ENCODE results near the gene KARS1.

DNA sequence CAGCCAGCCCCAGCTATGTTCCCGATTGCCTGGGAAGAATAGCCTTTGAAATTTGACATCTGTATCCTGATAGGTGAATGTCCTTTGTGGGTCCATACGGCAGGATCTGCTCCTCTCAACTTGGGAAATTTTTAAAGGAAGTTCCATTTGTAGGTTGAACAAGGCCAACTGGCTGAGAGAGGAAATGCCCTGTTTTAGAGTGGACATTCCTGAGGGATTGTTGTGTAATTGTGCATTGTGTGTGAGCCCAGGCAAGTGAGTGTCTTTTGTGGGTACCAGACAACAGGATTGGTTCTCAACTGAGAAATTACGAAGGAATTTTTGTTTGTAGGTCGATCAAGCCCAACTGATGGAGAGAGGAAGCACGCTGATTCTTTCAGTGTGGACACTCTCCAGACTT lies 31.9 kb upstream of the KARS1 start:
- TF ChIP-seq MAX (IDR thresholded peaks at IDR 0.05) (no peak), SIN3A (IDR thresholded peaks at IDR 0.05; ENCODE audit: low read depth) (no peak), EZH2phosphoT487 (IDR thresholded peaks at IDR 0.05; ENCODE audit: borderline replicate concordance) (no peak), POLR2A (IDR thresholded peaks at IDR 0.05; ENCODE audit: borderline replicate concordance, extremely low read depth, insufficient read depth, insufficient read length) (no peak), POLR2AphosphoS5 (IDR thresholded peaks at IDR 0.05; ENCODE audit: low read depth, low read length) (no peak), CTCF (IDR thresholded peaks at IDR 0.05 in 2 of 3, conservative IDR thresholded peaks at IDR 0.05 in 1 of 3; ENCODE audit: borderline replicate concordance in 1 of 3, insufficient read depth in 1 of 3, low read depth in 2 of 3, low read length in 2 of 3) (no peak), EZH2 (IDR thresholded peaks at IDR 0.05) (no peak), REST (IDR thresholded peaks at IDR 0.05; ENCODE audit: low read depth) (no peak), TCF7L2 (IDR thresholded peaks at IDR 0.05; ENCODE audit: borderline replicate concordance, extremely low read depth, insufficient read depth, insufficient read length) (no peak), SRF (IDR thresholded peaks at IDR 0.05; ENCODE audit: low read depth) (no peak)
- TF ChIP-seq, protein P1, sequence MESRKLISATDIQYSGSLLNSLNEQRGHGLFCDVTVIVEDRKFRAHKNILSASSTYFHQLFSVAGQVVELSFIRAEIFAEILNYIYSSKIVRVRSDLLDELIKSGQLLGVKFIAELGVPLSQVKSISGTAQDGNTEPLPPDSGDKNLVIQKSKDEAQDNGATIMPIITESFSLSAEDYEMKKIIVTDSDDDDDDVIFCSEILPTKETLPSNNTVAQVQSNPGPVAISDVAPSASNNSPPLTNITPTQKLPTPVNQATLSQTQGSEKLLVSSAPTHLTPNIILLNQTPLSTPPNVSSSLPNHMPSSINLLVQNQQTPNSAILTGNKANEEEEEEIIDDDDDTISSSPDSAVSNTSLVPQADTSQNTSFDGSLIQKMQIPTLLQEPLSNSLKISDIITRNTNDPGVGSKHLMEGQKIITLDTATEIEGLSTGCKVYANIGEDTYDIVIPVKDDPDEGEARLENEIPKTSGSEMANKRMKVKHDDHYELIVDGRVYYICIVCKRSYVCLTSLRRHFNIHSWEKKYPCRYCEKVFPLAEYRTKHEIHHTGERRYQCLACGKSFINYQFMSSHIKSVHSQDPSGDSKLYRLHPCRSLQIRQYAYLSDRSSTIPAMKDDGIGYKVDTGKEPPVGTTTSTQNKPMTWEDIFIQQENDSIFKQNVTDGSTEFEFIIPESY (IDR thresholded peaks at IDR 0.05; ENCODE audit: extremely low read depth, insufficient replicate concordance, low read length): no peak

Measured in HCT116 (cell line).